NCI-H226 (cell line): ENCODE measurements around the gene MYO18A.
"Not testable (repeated sequence)": the region's sequence is repeated elsewhere in the genome, so short reads cannot be mapped to it uniquely, and the experiment has no call there.

ENCODE experiments used
- DNase-seq: peaks from one replicate; pipeline ENCODE4 v3.0.0-alpha.2; 2015

The MYO18A gene

DNA sequence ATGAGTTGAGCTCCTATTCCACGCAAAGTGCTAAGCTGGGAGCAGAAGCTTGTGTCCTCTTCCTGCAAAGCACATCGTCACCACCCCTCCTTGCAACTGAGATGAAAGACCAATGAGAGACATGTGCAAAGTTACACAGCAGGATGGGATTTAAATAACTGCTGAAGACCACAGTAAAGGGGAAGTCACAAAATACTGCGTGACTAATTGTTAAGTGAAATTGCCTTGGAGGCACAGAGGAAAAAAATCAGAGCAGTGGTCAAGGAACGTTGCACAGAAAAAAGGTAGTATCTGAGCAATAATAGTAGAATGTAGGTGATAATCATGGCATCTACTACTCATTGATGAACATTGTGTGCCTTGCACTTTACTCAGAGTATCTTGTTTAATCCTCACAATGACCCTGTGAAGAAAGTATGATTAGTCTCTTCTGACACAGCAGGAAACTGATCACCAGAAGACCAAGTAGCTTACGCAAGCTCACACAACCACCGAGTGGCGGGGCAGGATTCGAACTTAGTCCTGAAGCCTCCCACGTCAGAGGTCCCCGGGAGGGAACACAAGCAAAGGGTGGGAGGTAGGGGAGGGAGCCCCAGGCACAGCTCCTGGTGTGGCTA is 15.4 kb upstream of the MYO18A start:
- DNase-seq = no peak

DNA sequence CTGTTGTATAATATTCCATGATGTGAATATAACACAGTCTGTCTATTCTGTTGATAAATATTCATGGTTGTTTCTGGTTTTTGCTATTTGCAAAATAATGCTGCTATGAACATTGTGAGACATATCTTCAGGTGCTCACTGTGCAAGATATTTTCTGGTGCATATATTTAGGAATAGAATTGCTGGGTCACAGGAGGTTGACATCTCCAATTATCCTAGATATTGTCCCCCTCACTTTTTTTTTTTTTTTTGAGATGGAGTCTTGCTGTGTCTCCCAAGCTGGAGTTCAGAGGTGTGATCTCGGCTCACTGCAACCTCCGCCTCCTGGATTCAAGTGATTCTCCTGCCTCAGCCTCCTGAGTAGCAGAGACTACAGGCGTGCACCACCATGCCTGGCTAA is 14.5 kb upstream of the MYO18A start:
- no peak for DNase-seq

DNA sequence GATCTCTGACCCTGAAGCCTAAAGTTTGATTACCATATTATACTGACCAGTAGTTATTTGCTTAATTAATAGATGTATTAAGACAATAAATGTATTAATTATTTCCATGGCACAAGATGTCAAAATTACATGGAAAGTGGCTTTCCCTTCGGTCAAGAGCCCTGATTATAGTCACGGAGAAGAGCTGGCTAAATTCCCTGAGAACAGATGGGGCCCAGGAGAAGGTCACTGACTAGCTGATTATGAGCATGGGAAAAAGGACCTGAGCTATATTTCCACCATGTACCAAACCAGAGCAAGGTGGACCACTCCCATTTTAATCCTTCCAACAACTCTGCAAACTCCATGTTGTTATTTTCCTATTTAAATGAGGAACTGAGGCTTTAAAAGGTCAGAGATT is 12.9 kb upstream of the MYO18A start:
- no peak for DNase-seq

DNA sequence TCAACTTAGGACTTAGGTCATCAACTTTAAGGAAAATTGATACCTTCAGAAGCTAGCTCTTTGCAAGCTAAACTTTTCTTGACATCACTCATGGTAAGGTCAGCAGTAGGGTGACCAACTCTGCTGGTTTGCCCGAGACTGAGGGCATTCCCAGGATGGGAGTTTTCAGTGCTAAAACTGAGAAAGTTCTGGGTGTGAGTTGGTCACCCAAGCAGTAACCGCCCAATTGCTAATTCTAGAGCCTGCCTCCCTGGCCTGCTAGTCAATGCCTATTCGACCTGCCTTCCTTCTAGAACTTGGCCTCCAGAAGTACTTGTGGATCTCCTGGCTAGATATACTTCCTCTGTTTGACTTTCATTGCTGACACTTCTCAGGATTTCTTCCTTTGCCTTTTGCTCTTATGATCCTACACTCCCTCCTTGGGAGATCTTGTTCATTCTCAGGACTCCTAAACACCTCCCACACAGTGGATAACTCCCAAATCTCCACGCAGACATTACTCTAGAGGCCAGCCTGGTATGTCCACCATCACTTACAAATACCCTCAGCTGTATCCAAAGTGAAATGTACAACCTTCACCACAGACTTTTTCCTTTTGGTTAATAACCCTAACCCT is 10.5 kb upstream of the MYO18A start:
- DNase-seq = no peak

DNA sequence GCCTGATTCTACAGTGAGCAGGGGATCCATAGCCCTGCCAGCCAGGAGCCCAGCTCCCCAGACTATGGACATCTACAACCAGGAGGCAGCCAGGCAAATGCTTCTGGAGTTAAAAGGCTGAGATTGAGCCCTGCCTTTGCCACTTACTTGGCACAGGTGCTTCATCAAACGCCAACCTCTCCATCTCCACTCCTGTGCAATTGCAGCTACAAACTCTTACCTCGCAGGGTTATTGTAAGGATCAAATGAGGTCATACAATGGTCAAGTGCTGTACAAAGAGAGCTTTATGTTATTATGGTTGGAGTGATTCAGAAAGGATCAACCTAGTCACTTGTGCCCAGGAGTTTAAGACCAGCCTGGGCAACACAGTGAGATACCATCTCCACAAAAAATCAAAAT is 9.8 kb upstream of the MYO18A start:
- DNase-seq = no peak

DNA sequence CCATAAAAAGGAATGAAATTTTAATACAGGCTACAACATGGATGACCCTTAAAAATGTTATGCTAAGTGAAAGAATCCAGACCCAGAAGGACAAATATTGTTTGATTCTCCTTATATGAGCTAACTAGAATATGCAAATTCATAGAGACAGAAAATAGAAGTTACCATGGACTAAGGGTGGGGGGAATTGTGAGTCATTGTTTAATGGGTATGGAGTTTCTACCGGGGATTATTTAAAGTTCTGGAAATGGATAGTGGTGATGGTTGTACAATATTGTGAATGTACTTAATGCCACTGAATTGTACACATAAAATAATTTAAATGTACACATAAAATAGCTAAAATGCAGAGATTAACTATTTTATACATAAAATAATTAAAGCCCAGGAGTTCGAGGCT is 9.2 kb upstream of the MYO18A start:
- no peak for DNase-seq

DNA sequence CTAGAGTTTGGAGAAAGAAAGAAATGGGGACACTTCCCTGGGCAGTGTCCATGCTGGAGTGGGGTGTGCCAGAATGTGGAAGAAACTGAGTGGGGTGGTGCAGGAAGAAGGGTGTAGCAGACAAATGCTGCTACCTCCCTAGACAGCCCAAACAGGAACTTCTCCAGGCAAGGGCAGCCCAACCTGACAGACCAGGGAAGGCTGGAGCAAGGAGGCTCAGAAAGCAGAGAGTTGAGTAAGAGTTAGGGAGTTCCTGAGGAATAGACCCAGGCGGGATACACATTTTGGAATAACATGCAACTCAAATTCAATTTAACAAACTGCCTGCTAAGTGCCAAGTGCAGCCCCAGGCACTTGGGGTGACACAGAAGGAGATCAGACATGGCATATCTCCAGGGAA is 1.0 kb upstream of the MYO18A start:
- no peak for DNase-seq

DNA sequence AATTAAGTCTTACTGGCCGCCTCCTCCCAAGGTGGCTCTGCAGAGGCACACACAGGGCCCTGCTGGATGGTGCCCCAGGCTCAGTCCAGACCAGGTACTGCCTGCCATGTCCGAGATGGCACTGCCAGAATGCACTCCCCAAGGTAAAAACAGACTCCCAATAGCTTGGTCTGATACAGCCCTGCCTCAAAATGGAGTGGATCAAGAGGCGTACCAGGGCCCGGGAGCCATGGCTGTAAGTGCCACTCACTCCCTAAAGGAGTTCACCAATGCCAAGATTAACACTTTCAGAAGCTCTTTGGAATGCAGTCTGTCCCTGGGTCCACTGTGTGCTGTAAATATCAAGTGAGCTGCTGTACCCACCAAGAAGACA is 576 bp upstream of the MYO18A start:
- DNase-seq = no peak

DNA sequence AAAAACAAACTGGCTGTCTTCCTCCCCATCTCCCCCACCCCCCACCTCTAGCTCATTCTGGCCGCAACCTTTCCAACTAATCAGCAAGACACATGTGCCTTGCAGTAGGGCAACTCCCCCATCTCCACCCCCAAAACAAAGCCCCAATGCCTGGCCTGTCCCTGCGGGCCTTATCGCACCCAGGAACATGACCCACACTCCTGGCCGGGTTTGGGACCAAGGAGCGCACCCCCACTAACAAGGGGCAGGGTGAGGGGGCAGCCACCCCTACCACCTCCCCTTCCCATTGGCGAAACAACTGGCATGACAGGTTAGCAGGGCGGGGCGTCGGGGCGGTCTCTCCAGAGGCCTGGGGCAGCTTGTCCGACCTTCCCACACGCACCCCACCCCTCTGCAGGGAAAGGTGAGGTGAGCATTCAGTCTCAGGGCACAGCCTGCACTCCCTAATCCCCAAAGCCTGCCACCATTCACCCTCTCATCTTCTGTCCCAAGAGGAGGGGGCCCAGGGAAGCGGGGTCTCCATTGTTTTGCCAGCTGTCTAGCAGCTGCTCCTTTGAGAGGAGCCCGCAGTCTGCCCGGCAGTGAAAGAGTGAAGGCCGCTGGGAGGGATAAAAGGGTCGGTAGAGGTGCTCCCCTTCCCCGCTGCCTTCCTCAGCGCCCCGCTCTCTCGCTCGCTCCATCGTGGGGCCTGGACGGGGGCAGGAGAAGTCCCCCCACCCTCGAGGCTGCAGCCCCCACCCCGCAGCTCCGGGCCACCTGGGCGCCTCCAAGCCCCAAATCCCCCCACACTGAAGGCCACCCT is 765 bp downstream of the MYO18A start:
- peak; percentile 63 for DNase-seq

DNA sequence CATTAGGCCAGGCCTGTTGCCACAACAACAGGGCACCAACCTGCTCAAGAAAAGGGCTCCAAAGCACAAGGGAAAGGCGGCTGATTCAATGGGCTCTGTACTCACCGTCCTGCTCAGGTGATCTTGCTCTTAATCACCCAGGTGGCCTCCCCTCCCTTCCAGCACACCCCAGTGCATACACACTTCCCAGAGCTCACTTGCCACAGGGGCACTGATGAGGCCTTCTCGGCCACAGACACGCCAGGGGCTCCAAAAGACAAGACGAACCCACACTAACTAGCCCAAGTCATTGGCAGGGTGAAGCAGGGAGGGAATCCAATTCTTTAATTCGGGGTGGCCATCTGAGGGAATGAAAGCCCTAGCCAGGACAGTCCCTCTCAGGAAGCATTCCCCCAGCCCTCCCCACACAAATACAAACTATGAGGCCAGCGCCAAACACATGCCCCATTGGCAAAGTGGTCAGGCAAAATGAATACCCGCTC is 1.4 kb downstream of the MYO18A start:
- no peak for DNase-seq

DNA sequence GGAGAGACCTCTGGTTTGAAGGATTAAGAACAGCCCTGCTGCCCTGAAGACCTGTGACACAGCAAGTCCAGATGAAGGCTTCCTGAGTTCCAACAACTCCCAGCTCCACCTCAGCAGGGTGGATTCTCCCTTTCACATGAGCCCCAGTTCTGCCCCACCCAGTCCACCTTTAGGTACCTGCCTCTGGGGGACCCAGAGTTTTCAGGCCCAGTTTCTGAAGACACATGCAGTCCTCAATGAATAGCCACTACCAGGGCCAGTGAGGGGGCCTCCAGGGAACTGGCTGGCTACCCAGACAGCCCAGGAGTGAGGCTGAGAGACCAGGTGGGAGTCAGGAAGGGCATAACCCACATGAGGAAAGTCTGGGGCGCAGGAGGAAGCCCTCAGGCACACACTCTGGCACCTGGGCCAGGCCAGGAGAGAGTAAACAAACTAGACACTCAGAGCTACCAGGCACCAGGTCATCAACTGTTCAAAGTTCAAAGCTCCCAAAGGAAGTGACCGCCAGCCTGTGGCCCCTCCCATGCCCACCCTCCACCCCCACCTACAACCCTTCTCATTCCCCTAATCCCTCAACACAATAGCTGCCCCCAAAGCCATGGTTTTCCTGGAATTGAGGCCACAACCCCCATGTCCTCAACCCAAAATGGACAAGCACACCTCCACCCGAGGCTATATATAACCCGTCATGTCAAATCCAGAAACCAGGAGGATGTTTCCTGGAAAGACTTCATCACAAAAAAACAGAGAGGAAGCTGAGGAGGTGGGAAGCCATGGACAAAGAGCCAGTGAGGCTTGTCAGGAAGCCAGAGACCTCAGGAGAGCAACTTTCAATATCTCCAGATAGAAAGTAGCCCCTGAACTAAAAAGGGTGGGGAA is 2.1 kb downstream of the MYO18A start:
- no peak for DNase-seq

DNA sequence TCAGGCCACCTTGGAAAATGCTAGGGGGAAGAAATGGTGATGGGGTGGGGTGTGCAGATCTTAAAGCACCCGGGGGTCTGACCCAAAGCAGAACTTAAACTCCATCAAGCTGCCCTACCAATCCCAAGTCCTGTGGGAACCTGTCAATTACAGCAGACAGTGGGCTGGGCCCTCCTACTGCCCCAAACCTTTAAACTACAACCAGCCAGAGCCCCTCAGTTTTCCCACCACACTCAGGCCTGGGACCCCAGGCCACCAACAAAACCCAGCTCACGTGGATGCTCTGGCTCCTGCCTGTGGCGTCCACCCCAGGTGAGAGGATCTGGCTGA is 2.7 kb downstream of the MYO18A start:
- no peak for DNase-seq

DNA sequence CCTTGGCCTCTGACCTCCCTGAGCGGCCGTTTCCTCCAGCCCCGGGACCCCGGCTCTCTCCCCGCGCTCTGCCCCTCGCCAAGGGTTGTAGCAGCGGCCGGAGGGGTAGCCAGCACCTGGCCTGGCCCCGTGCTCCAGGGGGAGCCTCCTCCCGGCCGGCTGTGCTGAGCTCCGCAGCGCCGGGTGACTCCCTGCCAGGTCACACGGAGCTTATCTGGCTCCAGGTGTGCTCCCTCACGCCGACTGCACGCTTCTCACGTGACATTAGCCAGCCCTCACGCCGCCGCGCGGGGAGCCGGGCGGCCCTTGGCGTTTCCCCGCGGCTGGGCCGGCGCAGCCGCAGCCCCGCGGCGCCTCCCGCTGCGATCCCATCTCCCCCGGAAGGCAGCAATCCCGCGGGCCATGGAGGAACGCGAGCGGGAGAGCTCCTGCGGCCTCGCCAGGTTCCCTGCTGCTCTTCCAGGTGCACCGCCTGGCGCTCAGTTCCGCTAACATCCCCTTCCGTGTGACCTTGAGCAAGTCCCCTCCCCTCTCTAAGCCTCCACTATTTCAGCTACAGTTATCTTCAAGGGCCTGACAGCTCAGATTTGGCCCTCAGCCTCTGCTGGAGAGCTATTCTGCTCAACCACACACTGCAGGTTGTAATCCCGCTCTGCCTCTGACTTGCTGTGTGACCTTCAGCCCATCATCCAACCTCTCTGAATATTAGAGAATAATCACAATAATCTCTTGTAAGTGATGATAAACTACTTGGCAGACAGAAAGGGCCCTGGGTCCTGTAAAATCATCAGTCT is 3.4 kb downstream of the MYO18A start:
- DNase-seq = peak; percentile 43

DNA sequence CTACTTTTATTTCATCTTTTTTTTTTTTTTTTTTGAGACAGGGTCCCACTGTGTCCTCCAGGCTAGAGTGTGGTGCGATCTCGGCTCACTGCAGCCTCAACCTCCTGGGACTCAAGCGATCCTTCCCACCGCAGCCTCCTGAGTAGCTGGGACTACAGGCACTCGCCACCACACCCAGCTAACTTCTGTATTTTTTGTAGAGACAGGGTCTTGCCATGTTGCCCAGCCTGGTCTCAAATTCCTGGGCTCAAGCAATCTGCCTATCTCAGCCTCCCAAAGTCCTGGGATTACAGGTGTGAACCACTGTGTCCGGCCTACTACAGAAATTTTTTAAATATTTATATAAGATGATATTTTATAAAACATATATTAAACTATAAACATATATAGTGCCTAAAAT is 4.8 kb downstream of the MYO18A start:
- no peak for DNase-seq

DNA sequence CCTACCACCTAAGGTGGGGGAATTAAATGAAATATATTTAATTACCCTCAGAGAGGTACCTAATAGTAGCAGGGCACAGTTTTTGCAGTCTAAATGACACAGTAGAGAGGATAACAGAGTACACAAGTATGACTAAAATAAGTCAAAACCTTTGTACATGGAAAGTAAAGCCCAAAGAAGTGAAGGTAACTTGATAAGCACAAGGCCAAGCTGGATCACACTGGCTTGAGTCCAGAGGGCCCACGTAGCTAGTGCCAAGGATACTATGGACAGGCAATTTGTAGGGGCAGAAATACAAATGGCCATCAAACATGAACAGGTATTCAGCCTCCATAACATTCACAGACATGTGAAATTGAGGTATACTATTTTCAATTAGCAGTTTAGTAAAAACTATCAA is 7.6 kb downstream of the MYO18A start:
- no peak for DNase-seq

DNA sequence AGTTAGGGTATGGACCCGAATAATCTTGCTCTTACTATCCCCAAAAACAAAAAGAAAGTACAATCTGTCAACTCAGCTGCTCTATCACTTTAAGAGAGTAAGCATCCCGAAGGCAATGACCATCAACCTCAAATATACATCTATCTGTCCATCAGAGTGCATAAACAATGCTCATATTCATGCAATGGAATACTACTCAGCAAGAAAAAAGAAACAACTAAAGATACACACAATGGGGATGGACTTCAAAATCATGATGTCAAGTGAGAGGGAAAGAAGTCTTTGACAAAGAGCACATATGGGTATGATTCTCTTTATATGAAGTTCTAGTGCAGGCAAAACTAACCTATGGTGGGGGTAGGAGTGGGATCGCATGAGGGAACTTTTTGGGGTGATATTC is 9.5 kb downstream of the MYO18A start:
- no peak for DNase-seq

DNA sequence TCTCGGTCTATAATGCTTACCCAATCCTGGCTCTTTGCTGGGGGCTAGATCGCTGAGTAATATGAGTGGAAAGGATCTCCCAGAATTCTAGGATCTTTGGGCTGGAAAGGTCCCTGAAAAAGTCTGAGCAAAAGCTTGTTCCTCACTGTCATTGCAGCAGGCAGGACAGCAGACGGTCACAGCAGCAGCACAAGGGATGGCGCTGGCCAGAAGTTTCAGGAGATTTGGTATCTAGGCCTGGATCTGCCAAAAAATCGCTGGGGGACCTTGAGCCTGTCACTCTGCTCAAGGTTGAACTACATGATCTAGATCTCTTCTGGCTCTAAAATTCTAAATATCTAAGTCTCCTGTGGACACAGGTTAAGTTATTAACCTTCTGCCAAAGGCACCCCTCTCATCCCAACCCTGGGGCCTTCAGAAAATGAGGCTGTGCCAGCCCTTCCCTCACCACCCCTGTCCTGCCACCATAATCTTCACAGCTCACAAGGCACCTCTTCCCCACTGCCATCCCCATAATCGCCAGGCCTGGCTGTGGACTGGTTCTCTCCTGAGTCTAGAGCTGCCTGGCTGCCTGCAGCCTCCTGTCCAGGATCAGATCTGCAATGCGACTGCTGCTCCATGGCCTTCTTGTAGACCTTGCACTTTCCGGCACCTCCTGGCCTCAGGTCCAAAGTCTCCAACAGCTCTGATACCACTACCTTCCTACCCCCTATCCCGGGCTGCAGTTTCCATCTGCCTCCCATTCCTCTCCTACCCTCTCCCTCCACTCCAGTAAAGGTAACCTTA is 10.2 kb downstream of the MYO18A start:
- no peak for DNase-seq

DNA sequence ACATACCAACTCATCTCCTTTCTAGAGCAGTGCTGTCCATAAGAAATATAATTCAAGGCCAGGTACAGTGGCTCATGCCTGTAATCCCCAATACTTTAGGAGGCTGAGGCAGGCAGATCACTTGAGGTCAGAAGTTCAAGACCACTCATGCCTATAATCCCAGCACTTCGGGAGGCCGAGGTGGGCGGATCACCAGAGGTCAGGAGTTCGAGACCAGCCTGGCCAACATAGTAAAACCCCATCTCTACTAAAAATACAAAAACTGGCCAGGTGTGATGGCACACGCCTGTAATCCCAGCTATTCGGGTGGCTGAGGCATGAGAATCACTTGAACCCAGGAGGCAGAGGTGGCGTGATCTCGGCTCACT is 11.5 kb downstream of the MYO18A start:
- not testable (repeated sequence) for DNase-seq

DNA sequence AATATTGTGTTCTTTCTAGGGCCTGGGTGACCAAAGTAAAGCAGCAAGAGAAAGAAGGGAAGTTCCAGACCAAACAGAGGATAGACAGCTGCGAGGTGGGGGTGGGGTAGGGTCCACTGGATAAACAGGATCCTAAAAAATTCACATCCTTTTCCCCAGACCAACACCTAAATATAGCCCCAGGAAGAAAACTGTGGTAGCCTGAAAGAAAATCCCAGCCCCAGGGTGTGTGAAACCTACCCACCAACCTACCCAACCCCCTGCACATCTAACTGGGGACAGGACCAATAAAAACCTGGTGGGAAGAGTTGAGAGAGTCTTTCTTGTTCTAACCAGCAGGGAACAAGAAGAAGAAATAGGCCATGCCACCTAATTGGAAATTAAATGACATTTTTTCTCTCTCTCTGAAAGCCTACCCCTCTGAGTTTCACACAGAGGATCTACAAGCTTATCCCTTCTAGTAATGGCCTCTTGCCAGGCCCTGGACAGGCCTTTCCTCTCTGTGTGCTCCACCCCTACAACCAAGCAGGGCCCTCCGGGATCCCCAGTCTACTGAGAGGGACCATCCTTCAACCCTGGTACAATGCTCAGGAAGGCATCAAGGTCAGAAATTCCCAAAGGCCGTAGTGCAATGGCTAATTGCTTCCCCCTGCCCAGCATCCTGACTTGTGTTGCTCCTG is 12.0 kb downstream of the MYO18A start:
- no peak for DNase-seq

DNA sequence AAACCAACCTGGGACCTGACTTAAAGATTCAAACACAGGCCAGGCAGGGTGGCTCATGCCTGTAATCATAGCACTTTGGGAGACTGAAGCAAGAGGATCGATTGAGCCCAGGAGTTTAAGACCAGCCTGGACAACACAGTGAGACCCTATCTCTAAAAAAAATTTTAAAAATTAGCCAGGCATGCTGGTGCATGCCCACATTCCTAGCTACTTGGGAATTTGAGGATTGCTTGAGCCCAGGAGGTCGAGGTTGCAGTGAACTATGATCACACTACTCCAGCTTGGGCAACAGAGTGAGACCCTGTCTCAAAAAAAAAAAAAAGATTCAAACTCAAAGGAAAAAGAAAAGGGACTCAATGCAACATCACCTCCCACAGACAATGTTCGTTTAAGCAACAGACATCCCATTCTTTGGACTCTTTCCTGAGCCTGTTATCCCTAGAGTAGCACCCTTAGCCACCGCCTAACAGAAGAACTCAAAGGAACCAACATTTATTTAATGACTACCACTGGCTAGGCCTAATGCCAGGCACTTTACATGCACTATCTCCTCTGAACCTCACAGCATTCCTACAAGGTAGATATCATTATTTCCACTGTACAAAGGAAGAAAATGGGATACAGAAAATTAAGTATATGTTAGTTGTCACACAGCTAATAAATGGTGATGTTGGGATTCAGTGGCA is 12.7 kb downstream of the MYO18A start:
- peak; percentile 48 for DNase-seq

DNA sequence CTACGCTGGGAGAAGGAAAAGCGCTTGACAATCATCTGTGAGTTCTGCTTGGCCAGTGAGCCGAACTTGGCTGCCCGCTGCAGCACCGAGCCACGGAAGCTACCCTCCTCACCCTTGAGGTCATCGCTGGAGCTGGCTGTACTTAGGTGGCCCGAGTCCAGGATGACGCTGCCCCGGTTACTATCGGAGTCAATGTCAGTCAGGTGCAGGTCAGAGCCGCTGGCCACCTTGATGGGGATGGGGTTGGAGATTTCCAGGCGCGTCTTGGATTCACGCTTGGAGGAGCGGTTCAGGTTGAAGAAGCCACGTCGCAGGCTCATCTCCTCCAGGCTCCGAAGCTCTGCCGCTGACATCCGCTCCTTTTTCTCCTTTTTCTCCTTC is 13.7 kb downstream of the MYO18A start:
- no peak for DNase-seq
